ENCODE results near the gene HNRNPC.

Gene HNRNPC

DNA sequence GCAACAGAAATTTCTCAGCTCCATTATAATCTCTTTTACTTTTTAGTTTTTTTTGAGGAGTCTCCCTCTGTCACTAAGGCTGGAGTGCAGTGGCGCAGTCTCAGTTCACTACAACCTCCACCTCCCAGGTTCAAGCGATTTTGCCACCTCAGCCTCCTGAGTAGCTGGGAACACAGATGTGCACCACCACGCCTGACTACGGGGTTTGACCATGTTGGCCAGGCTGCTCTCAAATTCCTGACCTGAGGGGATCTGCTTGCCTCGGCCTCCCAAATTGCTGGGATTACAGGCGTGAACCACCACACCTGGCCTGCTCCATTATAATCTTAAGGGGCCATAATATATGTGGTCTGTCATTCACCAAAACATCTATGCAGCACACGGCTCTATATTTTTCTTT is 23.4 kb downstream of the HNRNPC start:
- Mint-ChIP-seq H3K9me3 (no peaks in the 10 kb centered on the region), H3K27me3 (no peaks in the 10 kb centered on the region), H3K27ac (peak overlapping the region; percentile 85), H3K36me3 (peaks cover 35 to 68% of the 10 kb centered on the region in 2 donors), H3K4me3 (no peak overlapping the region), H3K4me1 (peaks cover 26 to 56% of the 10 kb centered on the region in 2 donors)
- DNase-seq = no peak
- ATAC-seq (replicated peaks) = no peak

GRCh38 chr14:21244544-21244943 is 24.7 kb downstream of the HNRNPC start:
- Mint-ChIP-seq H3K27ac (peak overlapping the region; percentile 51), H3K4me1 (peaks cover 26 to 58% of the 10 kb centered on the region in 2 donors), H3K9me3 (no peaks in the 10 kb centered on the region), H3K36me3 (peaks cover 33 to 60% of the 10 kb centered on the region in 2 donors), H3K4me3 (peak overlapping the region in 1 of 2 donors; percentile 36), H3K27me3 (no peaks in the 10 kb centered on the region)
- ATAC-seq (replicated peaks) (no peak), DNase-seq (no peak)

GRCh38 chr14:21241218-21241819 is 27.9 kb downstream of the HNRNPC start:
- Mint-ChIP-seq H3K4me3 (no peak overlapping the region), H3K4me1 (peaks cover 32 to 78% of the 10 kb centered on the region in 2 donors), H3K36me3 (peaks cover 38 to 47% of the 10 kb centered on the region in 2 donors), H3K27ac (peak overlapping the region; percentile 39), H3K27me3 (no peaks in the 10 kb centered on the region), H3K9me3 (no peaks in the 10 kb centered on the region)
- DNase-seq (no peak), ATAC-seq (replicated peaks) (peak in 1 of 2 donors; percentile 2)

DNA sequence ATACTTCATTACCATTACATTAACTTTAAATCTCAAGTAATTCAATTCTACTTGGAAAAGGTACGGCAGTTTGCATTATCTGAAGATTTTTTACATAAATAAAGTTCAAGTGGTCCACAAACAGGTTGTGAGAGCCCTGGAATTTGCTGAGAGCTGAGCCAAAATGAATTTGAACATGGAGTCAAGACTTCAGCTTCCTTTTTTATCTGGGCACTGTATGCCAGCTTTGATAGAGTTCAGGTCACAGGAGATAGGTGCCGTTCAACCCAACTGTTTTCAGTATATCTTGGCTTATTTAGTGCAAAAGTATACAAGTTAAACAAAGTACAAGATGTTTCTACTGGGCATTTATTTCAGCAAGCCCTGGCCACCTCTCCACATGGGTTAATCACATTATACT is 28.8 kb downstream of the HNRNPC start:
- Mint-ChIP-seq H3K4me3 (no peak overlapping the region), H3K4me1 (peaks cover 28 to 74% of the 10 kb centered on the region in 2 donors), H3K9me3 (no peaks in the 10 kb centered on the region), H3K27ac (peak overlapping the region; percentile 62), H3K36me3 (peaks cover 36 to 41% of the 10 kb centered on the region in 2 donors), H3K27me3 (no peaks in the 10 kb centered on the region)
- DNase-seq (no peak), ATAC-seq (replicated peaks) (no peak)

DNA sequence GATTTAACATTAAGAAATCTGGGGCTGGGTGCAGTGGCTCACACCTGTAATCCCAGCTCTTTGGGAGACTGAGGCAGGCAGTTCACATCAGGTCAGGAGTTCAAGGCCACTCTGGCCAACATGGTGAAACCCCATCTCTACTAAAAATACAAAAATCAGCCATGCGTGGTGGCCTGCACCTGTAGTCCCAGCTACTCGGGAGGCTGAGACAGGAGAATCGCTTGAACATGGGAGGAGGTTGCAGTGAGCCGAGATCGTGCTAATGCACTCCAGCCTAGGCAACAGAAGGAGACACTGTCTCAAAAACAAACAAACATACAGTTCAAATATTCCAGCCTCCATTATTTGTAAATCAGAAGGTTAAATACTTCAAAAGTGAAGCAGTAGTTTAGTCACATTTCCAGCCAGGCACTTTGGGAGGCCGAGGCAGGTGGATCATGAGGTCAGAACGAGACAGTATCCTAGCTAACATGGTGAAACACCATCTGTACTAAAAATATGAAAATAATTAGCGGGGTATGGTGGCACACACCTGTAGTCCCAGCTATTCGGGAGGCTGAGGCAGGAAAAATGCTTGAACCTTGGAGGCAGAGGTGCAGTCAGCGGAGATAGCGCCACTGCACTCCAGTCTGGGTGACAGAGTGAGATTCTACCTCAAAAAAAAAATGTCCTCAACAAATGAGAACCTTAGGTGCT is 30.3 kb downstream of the HNRNPC start:
- DNase-seq (no peak), ATAC-seq (replicated peaks) (no peak)
- no peaks in the 10 kb centered on the region for H3K9me3 Mint-ChIP-seq
- no peaks in the 10 kb centered on the region for H3K27me3 Mint-ChIP-seq
- H3K4me1 Mint-ChIP-seq = peaks cover 27 to 75% of the 10 kb centered on the region in 2 donors
- H3K27ac Mint-ChIP-seq = peak overlapping the region; percentile 31
- H3K4me3 Mint-ChIP-seq = peak overlapping the region in 1 of 2 donors; percentile 19
- H3K36me3 Mint-ChIP-seq = peaks cover 35 to 39% of the 10 kb centered on the region in 2 donors

DNA sequence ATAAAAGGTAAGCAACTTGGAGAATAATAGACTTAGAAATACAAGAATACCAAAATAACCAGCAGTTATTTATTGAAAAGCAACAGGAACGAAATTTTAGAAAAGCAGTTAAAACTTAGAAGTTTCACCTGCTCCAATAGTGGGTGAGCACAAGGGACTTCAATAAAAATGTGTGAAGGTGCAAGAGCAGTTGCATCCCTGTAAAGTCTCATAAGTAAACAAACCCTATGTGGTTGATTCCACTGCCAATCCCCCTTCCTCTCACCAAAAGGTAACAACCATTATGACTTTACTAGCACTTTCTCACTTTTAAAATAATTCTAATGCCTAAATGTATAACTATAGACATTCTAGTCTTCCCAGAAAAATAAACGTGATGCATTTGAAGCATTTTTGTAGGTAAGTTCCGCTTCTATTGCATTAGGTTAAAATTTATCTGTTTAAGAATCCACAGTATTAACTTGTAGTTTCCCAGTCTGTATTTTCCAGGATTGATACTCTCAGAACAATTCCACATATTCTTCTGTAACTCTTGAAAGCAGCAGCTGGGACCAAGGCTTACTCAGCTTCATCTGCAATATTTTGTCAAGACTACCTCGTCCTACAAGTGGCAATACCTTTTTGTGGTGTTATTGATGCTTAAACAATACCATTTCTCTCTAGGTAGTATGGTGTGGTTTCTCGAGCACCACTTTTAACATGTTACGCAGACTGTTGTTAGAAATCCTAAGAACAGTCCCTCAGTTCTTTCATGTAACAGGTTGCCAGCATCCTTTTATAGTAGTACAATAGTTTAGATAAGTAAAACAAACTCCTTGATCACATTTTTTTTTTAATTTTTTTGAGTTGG is 32.1 kb downstream of the HNRNPC start:
- H3K36me3 Mint-ChIP-seq = peaks cover 34 to 40% of the 10 kb centered on the region in 2 donors
- no peaks in the 10 kb centered on the region for H3K9me3 Mint-ChIP-seq
- peak overlapping the region; percentile 81 for H3K27ac Mint-ChIP-seq
- H3K4me1 Mint-ChIP-seq = peaks cover 24 to 72% of the 10 kb centered on the region in 2 donors
- no peaks in the 10 kb centered on the region for H3K27me3 Mint-ChIP-seq
- no peak for DNase-seq
- ATAC-seq (replicated peaks) = no peak
- H3K4me3 Mint-ChIP-seq = no peak overlapping the region

DNA sequence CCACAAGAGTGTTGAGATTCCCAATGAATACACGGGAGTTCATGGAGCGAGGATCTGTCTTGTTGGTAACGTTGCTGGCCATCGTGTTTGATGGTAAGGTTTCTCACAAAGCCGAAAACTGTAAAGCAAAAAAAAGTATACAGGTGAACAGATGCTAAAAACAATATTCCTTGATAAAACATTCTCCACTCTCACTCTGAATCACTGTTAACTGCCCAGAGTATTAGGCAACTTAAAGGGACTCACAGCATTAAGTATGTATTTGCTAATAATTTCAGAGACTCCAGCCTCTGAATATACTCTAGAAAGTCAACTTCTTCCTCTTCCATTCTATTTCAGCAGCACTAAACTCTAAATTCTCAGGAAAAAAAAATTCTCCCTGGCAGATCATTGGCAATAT is 35.1 kb downstream of the HNRNPC start:
- no peak for ATAC-seq (replicated peaks)
- H3K27ac Mint-ChIP-seq = peak overlapping the region; percentile 75
- H3K4me1 Mint-ChIP-seq = peaks cover 32 to 77% of the 10 kb centered on the region in 2 donors
- peaks cover 47% of the 10 kb centered on the region in 2 donors for H3K36me3 Mint-ChIP-seq
- no peaks in the 10 kb centered on the region for H3K27me3 Mint-ChIP-seq
- no peak for DNase-seq
- H3K9me3 Mint-ChIP-seq = no peaks in the 10 kb centered on the region
- H3K4me3 Mint-ChIP-seq = no peak overlapping the region

DNA sequence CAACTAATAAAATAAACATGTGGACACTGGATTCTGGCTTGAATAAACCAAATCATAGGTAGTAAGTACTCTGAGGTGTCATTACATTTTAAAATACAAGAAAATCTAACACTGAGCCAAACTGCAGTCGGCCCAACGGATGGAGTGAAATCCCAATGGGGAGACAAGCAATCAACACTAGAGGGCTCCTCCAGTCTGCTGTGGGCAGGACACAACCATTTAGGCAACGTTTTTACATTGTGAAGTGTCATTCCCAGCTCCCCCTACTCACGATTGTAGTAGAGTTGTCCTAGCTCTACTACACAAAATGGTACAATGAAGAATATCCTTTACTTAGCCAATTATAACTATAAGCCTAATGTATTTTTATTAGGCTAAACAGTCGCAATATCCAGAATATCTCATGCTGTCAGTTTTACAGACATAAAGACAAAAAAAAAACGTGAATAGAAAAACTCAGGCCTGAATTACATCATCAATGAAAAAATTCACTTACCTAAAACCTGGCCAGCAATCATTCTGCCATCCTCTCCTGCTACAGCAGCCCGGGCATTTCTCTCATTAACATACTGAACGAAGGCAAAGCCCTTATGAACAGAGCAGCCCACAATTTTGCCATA is 35.7 kb downstream of the HNRNPC start:
- DNase-seq = no peak
- Mint-ChIP-seq H3K27ac (peak overlapping the region; percentile 5), H3K9me3 (no peaks in the 10 kb centered on the region), H3K36me3 (peaks cover 42 to 43% of the 10 kb centered on the region in 2 donors), H3K4me1 (peaks cover 27 to 72% of the 10 kb centered on the region in 2 donors), H3K27me3 (no peaks in the 10 kb centered on the region), H3K4me3 (no peak overlapping the region)
- ATAC-seq (replicated peaks) = no peak

DNA sequence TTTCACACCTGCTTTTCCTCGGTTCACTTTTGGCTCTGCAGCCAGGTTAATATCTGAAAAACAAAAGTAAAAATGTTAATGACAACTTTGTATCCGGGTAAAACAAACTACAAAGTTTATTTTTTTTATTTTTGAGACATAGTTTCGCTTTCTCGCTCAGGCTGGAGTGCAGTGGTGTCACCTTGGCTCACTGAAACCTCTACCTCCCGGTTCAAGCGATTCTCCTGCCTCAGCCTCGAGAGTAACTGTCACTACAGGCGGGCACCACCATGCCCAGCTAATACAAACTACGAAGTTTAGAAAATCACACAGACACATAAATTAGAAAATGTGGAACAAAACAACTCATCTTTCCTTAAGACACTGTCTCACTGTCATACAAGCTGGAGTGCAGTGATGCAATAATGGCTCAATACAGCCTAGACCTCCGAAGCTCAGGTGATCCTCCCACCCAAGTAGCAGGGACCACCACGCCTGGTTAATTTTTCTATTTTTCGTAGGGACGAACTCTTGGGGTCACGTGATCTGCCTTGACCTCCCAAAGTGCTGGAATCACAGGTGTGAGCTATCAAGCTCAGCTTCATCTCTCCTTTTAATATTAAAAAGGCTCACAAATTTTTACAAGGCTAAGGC is 38.1 kb downstream of the HNRNPC start:
- DNase-seq (no peak), ATAC-seq (replicated peaks) (no peak)
- no peaks in the 10 kb centered on the region for H3K9me3 Mint-ChIP-seq
- no peak overlapping the region for H3K27ac Mint-ChIP-seq
- no peak overlapping the region for H3K4me3 Mint-ChIP-seq
- H3K4me1 Mint-ChIP-seq = peaks cover 24 to 53% of the 10 kb centered on the region in 2 donors
- H3K36me3 Mint-ChIP-seq = peaks cover 52 to 59% of the 10 kb centered on the region in 2 donors
- H3K27me3 Mint-ChIP-seq = no peaks in the 10 kb centered on the region

- peaks cover 51 to 60% of the 10 kb centered on the region in 2 donors for H3K36me3 Mint-ChIP-seq
Observed at GRCh38 chr14:21229821-21230220, 39.4 kb downstream of the HNRNPC start.

GRCh38 chr14:21227981-21228380 is 41.3 kb downstream of the HNRNPC start:
- peaks cover 51 to 66% of the 10 kb centered on the region in 2 donors for H3K36me3 Mint-ChIP-seq
- ATAC-seq (replicated peaks) (no peak), DNase-seq (no peak)
- no peaks in the 10 kb centered on the region for H3K9me3 Mint-ChIP-seq
- H3K27ac Mint-ChIP-seq = no peak overlapping the region
- H3K27me3 Mint-ChIP-seq = no peaks in the 10 kb centered on the region
- H3K4me1 Mint-ChIP-seq = peaks cover 24 to 55% of the 10 kb centered on the region in 2 donors
- H3K4me3 Mint-ChIP-seq = no peak overlapping the region

More at GRCh38 chr14:21229821-21230220, 39.4 kb downstream of the HNRNPC start:
- Mint-ChIP-seq H3K27ac (no peak overlapping the region), H3K27me3 (no peaks in the 10 kb centered on the region), H3K4me1 (peaks cover 21 to 54% of the 10 kb centered on the region in 2 donors), H3K4me3 (no peak overlapping the region), H3K9me3 (no peaks in the 10 kb centered on the region)
- peak in 1 of 2 donors; percentile 16 for ATAC-seq (replicated peaks)
- no peak for DNase-seq

DNA sequence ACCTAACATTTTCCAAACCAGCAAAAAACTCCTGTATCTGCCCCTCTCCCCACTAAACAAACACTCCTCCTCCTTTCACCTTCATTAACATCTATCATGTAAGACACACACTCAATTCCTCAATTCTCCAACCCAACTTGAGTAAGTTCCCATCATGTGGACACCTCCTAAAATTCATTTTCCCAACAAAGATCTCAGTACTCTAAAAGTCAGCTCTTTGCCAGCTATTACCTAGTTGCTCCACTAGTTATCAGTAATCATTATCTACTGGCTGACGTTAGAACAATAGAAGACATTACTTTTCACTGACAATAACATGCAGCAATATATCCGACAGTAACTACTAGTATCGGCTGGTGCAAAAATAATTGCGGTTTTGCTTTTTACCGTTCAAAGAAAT is 42.1 kb downstream of the HNRNPC start:
- peaks cover 31 to 59% of the 10 kb centered on the region in 2 donors for H3K4me1 Mint-ChIP-seq
- H3K36me3 Mint-ChIP-seq = peaks cover 57 to 66% of the 10 kb centered on the region in 2 donors
- no peaks in the 10 kb centered on the region for H3K27me3 Mint-ChIP-seq
- no peaks in the 10 kb centered on the region for H3K9me3 Mint-ChIP-seq
- ATAC-seq (replicated peaks) = no peak
- H3K27ac Mint-ChIP-seq = peak overlapping the region; percentile 47
- no peak overlapping the region for H3K4me3 Mint-ChIP-seq
- no peak for DNase-seq

DNA sequence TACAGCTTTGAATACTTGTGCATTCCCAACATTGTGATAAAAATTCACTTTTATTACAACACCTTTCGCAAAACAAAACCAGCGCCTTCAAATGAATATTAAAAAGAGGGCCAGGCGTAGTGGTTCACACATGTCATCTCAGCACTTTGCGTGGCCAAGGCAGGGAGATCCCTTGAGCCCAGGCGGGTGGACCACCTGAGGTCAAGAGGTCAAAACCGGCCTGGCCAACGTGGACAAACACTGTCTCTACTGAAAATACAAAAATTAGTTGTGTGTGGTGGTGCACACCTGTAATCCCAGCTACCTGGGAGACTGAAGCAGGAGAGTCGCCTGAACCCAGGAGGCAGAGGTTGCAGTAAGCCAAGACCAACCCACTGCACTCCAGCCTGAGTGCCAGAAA is 42.8 kb downstream of the HNRNPC start:
- no peak overlapping the region for H3K27ac Mint-ChIP-seq
- ATAC-seq (replicated peaks) = no peak
- H3K36me3 Mint-ChIP-seq = peaks cover 57 to 66% of the 10 kb centered on the region in 2 donors
- peaks cover 30 to 59% of the 10 kb centered on the region in 2 donors for H3K4me1 Mint-ChIP-seq
- H3K27me3 Mint-ChIP-seq = no peaks in the 10 kb centered on the region
- DNase-seq = no peak
- no peak overlapping the region for H3K4me3 Mint-ChIP-seq
- no peaks in the 10 kb centered on the region for H3K9me3 Mint-ChIP-seq
